ENCODE data around the gene PALMD.

- no peak for TF ChIP-seq CTCF (IDR thresholded peaks at IDR 0.05; ENCODE audit: low read depth, low read length, poor library complexity, severe bottlenecking)
- TF ChIP-seq EZH2phosphoT487 (IDR thresholded peaks at IDR 0.05; ENCODE audit: borderline replicate concordance, low read length) = no peak
Observed at GRCh38 chr1:99663501-99663900, 17.6 kb downstream of the PALMD start.
